ENCODE results near the gene RBM39. TPM values are rescaled to one million over a fixed set of nuclear protein-coding genes. Genes with fewer than 3 reads are reported as not detected.
A peak's percentile ranks its signal among the peaks of the same experiment; 100 is the strongest.

RBM39 gene
- total and polyA plus RNA-seq, 2 of the 13 experiments (the other 11 are each of a cell fraction or from before 2014, with no cell fraction given): 788 to 920 TPM

GRCh38 chr20:35721621-35722020, 20.4 kb downstream of the RBM39 start (continued):
- TF ChIP-seq ZBTB37 (CRISPR knock-in tag; IDR thresholded peaks at IDR 0.05) (no peak), NR3C1 (CRISPR knock-in tag; IDR thresholded peaks at IDR 0.05) (no peak), PAF1 (CRISPR knock-in tag; IDR thresholded peaks at IDR 0.05) (peak; percentile 67; the same call in 1 of the 2 replicates), DBP (CRISPR knock-in tag; IDR thresholded peaks at IDR 0.05; ENCODE audit: not compliant biosample characterization) (peak; percentile 14), HOXA5 (CRISPR knock-in tag; IDR thresholded peaks at IDR 0.05) (peak; percentile 49), SCMH1 (CRISPR knock-in tag; IDR thresholded peaks at IDR 0.05; ENCODE audit: borderline replicate concordance) (no peak), TEAD3 (CRISPR knock-in tag; optimal IDR thresholded peaks at IDR 0.05; ENCODE audit: borderline replicate concordance) (no peak), ZNF468 (CRISPR knock-in tag; IDR thresholded peaks at IDR 0.05) (no peak), ZNF709 (CRISPR knock-in tag; IDR thresholded peaks at IDR 0.05) (no peak), POLR2A (IDR thresholded peaks at IDR 0.05; ENCODE audit: insufficient read depth in 1 of 2, low read depth in 2 of 2, low read length in 2 of 2) (0 out of 4 replicates have a peak, but pooled peaks of 1 of the 2 experiments have one; percentile 16)
- TF ChIP-seq, protein P1, sequence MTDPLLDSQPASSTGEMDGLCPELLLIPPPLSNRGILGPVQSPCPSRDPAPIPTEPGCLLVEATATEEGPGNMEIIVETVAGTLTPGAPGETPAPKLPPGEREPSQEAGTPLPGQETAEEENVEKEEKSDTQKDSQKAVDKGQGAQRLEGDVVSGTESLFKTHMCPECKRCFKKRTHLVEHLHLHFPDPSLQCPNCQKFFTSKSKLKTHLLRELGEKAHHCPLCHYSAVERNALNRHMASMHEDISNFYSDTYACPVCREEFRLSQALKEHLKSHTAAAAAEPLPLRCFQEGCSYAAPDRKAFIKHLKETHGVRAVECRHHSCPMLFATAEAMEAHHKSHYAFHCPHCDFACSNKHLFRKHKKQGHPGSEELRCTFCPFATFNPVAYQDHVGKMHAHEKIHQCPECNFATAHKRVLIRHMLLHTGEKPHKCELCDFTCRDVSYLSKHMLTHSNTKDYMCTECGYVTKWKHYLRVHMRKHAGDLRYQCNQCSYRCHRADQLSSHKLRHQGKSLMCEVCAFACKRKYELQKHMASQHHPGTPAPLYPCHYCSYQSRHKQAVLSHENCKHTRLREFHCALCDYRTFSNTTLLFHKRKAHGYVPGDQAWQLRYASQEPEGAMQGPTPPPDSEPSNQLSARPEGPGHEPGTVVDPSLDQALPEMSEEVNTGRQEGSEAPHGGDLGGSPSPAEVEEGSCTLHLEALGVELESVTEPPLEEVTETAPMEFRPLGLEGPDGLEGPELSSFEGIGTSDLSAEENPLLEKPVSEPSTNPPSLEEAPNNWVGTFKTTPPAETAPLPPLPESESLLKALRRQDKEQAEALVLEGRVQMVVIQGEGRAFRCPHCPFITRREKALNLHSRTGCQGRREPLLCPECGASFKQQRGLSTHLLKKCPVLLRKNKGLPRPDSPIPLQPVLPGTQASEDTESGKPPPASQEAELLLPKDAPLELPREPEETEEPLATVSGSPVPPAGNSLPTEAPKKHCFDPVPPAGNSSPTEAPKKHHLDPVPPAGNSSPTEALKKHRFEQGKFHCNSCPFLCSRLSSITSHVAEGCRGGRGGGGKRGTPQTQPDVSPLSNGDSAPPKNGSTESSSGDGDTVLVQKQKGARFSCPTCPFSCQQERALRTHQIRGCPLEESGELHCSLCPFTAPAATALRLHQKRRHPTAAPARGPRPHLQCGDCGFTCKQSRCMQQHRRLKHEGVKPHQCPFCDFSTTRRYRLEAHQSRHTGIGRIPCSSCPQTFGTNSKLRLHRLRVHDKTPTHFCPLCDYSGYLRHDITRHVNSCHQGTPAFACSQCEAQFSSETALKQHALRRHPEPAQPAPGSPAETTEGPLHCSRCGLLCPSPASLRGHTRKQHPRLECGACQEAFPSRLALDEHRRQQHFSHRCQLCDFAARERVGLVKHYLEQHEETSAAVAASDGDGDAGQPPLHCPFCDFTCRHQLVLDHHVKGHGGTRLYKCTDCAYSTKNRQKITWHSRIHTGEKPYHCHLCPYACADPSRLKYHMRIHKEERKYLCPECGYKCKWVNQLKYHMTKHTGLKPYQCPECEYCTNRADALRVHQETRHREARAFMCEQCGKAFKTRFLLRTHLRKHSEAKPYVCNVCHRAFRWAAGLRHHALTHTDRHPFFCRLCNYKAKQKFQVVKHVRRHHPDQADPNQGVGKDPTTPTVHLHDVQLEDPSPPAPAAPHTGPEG (CRISPR knock-in tag; IDR thresholded peaks at IDR 0.05): 0 out of 2 replicates have a peak, but pooled peaks have one; percentile 39
